Globus pallidus (tissue), 1 donor: ENCODE data around the gene PIBF1.
"Not testable (repeated sequence)": the region's sequence is repeated elsewhere in the genome, so short reads cannot be mapped to it uniquely, and the experiment has no call there.

ENCODE experiments used
- DNase-seq: peaks from one replicate; pipeline ENCODE4 v3.0.0-alpha.2; 2015; ENCODE audit warnings: low spot score

PIBF1 gene

GRCh38 chr13:73018336-73018735 is 236.4 kb downstream of the PIBF1 start:
- DNase-seq, result no peak

- DNase-seq, result no peak
Observed at GRCh38 chr13:73025217-73026012, 243.5 kb downstream of the PIBF1 start.

GRCh38 chr13:73034901-73035300 is 253.0 kb downstream of the PIBF1 start:
- no peak for DNase-seq

- DNase-seq, result no peak
Observed at GRCh38 chr13:73035660-73036059, 253.7 kb downstream of the PIBF1 start.

GRCh38 chr13:73036566-73036965 is 254.6 kb downstream of the PIBF1 start:
- DNase-seq, result no peak

- no peak for DNase-seq
Observed at GRCh38 chr13:73038064-73038463, 256.1 kb downstream of the PIBF1 start.

- no peak for DNase-seq
Observed at GRCh38 chr13:73039201-73040108, 257.5 kb downstream of the PIBF1 start.

GRCh38 chr13:73040484-73040883 is 258.6 kb downstream of the PIBF1 start:
- no peak for DNase-seq

GRCh38 chr13:73040968-73041596 is 259.1 kb downstream of the PIBF1 start:
- DNase-seq, result no peak

GRCh38 chr13:73045031-73045430 is 263.1 kb downstream of the PIBF1 start:
- DNase-seq, result no peak

- not testable (repeated sequence) for DNase-seq
Observed at GRCh38 chr13:73048615-73049014, 266.7 kb downstream of the PIBF1 start.

- no peak for DNase-seq
Observed at GRCh38 chr13:73054712-73055111, 272.8 kb downstream of the PIBF1 start.

GRCh38 chr13:73055813-73056564 is 274.1 kb downstream of the PIBF1 start:
- no peak for DNase-seq

- DNase-seq, result no peak
Observed at GRCh38 chr13:73056565-73056962, 274.6 kb downstream of the PIBF1 start.

GRCh38 chr13:73057284-73058063 is 275.5 kb downstream of the PIBF1 start:
- DNase-seq, result no peak

- no peak for DNase-seq
Observed at GRCh38 chr13:73058064-73058313, 276.1 kb downstream of the PIBF1 start.

GRCh38 chr13:73058432-73058735 is 276.5 kb downstream of the PIBF1 start:
- DNase-seq, result no peak

- peak; percentile 79 for DNase-seq
Observed at GRCh38 chr13:73058736-73059459, 277.0 kb downstream of the PIBF1 start, which contains the start of gene KLF5. TSS of gene KLF5 (plus strand) at chr13:73059005. CDS start at chr13:73059328, 323 bp downstream.

GRCh38 chr13:73059460-73060250 is 277.7 kb downstream of the PIBF1 start:
- no peak for DNase-seq
